H1 (cell line): ENCODE measurements around the gene KRAS. TPM values are rescaled to one million over a fixed set of nuclear protein-coding genes. Genes with fewer than 3 reads are reported as not detected.

Source experiments
- CTCF ChIA-PET: fragments of 300-600 bp; sonication (Branson Sonifier 250); formaldehyde crosslinking; loops from one replicate; lab custom pipeline; 2021; ENCODE audit not compliant: partially characterized antibody; lab: Charles Lee
- POLR2A ChIA-PET: fragments of 300-600 bp; sonication (Branson Sonifier 250); formaldehyde crosslinking; loops from one replicate; lab custom pipeline; 2021; ENCODE audit warnings: inconsistent platforms; ENCODE audit not compliant: partially characterized antibody; lab: Charles Lee
- DNase-seq, 2 experiments: peaks; one replicate each; pipeline versions ENCODE4 v3.0.0 to v3.0.0-alpha.2; 2010 to 2022; ENCODE audit warnings: low spot score in 2 of 2, low read depth in 1 of 2, mixed read lengths in 1 of 2
- FAIRE-seq: peaks from 2 replicates; lab custom pipeline; 2011; peaks lifted over from hg19 to GRCh38; lab: Jason Lieb, UNC
- H2AFZ ChIP-seq: 2 replicates; pipeline ENCODE4 v1.8.1; 2012; ENCODE audit warnings: low read length, inconsistent platforms
- H2AK5ac ChIP-seq: 2 replicates; pipeline ENCODE4 v1.6.1; 2013; ENCODE audit warnings: low read depth, low read length
- H2BK120ac ChIP-seq: replicated peaks from 2 replicates; pipeline ENCODE3; 2013; ENCODE audit warnings: low read depth, low read length, inconsistent platforms
- H2BK12ac ChIP-seq: 2 replicates; pipeline ENCODE4 v1.6.1; 2013; ENCODE audit warnings: low read depth, low read length
- H2BK15ac ChIP-seq: 2 replicates; pipeline ENCODE4 v1.6.1; 2013; ENCODE audit warnings: low read length
- H2BK20ac ChIP-seq: 2 replicates; pipeline ENCODE4 v1.6.1; 2013; ENCODE audit warnings: low read length
- H2BK5ac ChIP-seq: 2 replicates; pipeline ENCODE4 v1.6.1; 2013; ENCODE audit warnings: low read depth, low read length
- H3K14ac ChIP-seq: 2 replicates; pipeline ENCODE4 v1.6.1; 2013; ENCODE audit warnings: inconsistent platforms; ENCODE audit not compliant: insufficient read length
- H3K18ac ChIP-seq: 2 replicates; pipeline ENCODE4 v1.6.1; 2013; ENCODE audit warnings: low read length; ENCODE audit errors: extremely low read depth
- H3K23ac ChIP-seq: 2 replicates; pipeline ENCODE4 v1.6.1; 2013; ENCODE audit warnings: inconsistent platforms; ENCODE audit not compliant: insufficient read length
- H3K23me2 ChIP-seq: 2 replicates; pipeline ENCODE4 v1.6.1; 2013; ENCODE audit warnings: low read depth, low read length
- H3K27ac ChIP-seq: 2 replicates; pipeline ENCODE4 v1.6.1; 2011; ENCODE audit warnings: low read depth, low read length, inconsistent platforms
- H3K27me3 ChIP-seq, 4 experiments: replicated peaks in 1 of 4; 1 replicate in 1 of 4; 2 replicates in 3 of 4; pipeline versions ENCODE4 v1.6.1 to v1.8.1; 2011 to 2013; ENCODE audit warnings: low read length in 3 of 4, mild to moderate bottlenecking in 3 of 4, inconsistent platforms in 2 of 4, mixed read lengths in 2 of 4, moderate library complexity in 1 of 4; ENCODE audit not compliant: control insufficient read depth in 3 of 4, insufficient read depth in 3 of 4; ENCODE audit errors: extremely low read depth in 1 of 4
- H3K36me3 ChIP-seq, 4 experiments: 2 replicates each; pipeline versions ENCODE4 v1.6.1 to v1.8.1; 2011 to 2013; ENCODE audit warnings: mild to moderate bottlenecking in 4 of 4, low read length in 3 of 4, moderate library complexity in 2 of 4, control low read depth in 1 of 4, inconsistent platforms in 1 of 4; ENCODE audit not compliant: insufficient read depth in 4 of 4, control insufficient read depth in 2 of 4
- H3K4ac ChIP-seq: replicated peaks from 2 replicates; pipeline ENCODE3; 2013; ENCODE audit warnings: low read length, low read depth, mixed read lengths, inconsistent platforms; ENCODE audit not compliant: insufficient read length
- H3K4me1 ChIP-seq, 4 experiments: replicated peaks in 1 of 4; 1 replicate in 1 of 4; 2 replicates in 3 of 4; pipeline versions ENCODE4 v1.6.1 to v1.8.1; 2011 to 2013; ENCODE audit warnings: low read length in 3 of 4, inconsistent platforms in 2 of 4, mixed read lengths in 1 of 4; ENCODE audit not compliant: insufficient read depth in 4 of 4, control insufficient read depth in 3 of 4
- H3K4me2 ChIP-seq, 2 experiments: 2 replicates each; pipeline versions ENCODE4 v1.6.1 to v1.8.1; 2011 to 2013; ENCODE audit warnings: low read depth in 2 of 2, low read length in 2 of 2, control low read depth in 1 of 2, inconsistent platforms in 1 of 2, mild to moderate bottlenecking in 1 of 2; ENCODE audit not compliant: insufficient read depth in 1 of 2
- H3K4me3 ChIP-seq, 4 experiments: fragments of 200-600, 300-600 bp in 1 of 4; sonication (generic), shearing (Covaris generic), sonication (Bioruptor Twin) in 1 of 4; 2 replicates each; pipeline versions ENCODE4 v1.5.1 to v1.8.1; 2011 to 2016; ENCODE audit warnings: low read length in 4 of 4, low read depth in 3 of 4, control low read depth in 2 of 4, inconsistent platforms in 2 of 4, mild to moderate bottlenecking in 2 of 4, mixed read lengths in 1 of 4, moderate library complexity in 1 of 4; ENCODE audit not compliant: insufficient read depth in 2 of 4; ENCODE audit errors: extremely low read depth in 1 of 4
- H3K56ac ChIP-seq: replicated peaks from 2 replicates; pipeline ENCODE3; 2013; ENCODE audit warnings: low read depth, mild to moderate bottlenecking, mixed read lengths, low read length, inconsistent platforms; ENCODE audit not compliant: insufficient read length
- H3K79me1 ChIP-seq: 2 replicates; pipeline ENCODE4 v1.6.1; 2013; ENCODE audit warnings: low read depth, low read length, control low read depth
- H3K79me2 ChIP-seq, 2 experiments: 2 replicates each; pipeline versions ENCODE4 v1.6.1 to v1.8.1; 2012 to 2013; ENCODE audit warnings: low read length in 2 of 2, mild to moderate bottlenecking in 2 of 2, inconsistent platforms in 1 of 2; ENCODE audit not compliant: insufficient read depth in 2 of 2, control insufficient read depth in 1 of 2
- H3K9ac ChIP-seq, 4 experiments: replicated peaks in 1 of 4; 1 replicate in 1 of 4; 2 replicates in 3 of 4; pipeline versions ENCODE4 v1.6.1 to v1.8.1; 2011 to 2013; ENCODE audit warnings: low read depth in 3 of 4, low read length in 3 of 4, control low read depth in 2 of 4, mild to moderate bottlenecking in 2 of 4, moderate library complexity in 2 of 4, inconsistent platforms in 1 of 4; ENCODE audit errors: extremely low read depth in 1 of 4
- H3K9me3 ChIP-seq, 2 experiments: 2 replicates each; pipeline versions ENCODE4 v1.6.1 to v1.8.1; 2012 to 2013; ENCODE audit warnings: mild to moderate bottlenecking in 2 of 2, moderate library complexity in 2 of 2, control low read depth in 1 of 2, inconsistent platforms in 1 of 2, low read depth in 1 of 2, low read length in 1 of 2, mixed read lengths in 1 of 2; ENCODE audit not compliant: insufficient read depth in 2 of 2
- H4K20me1 ChIP-seq, 2 experiments: replicated peaks in 1 of 2; 2 replicates each; pipeline versions ENCODE3 to v1.8.1; 2011 to 2013; ENCODE audit warnings: inconsistent platforms in 2 of 2, low read length in 2 of 2, mild to moderate bottlenecking in 1 of 2; ENCODE audit not compliant: insufficient read depth in 2 of 2, control insufficient read depth in 1 of 2
- H4K5ac ChIP-seq: 2 replicates; pipeline ENCODE4 v1.6.1; 2013; ENCODE audit warnings: low read length, low read depth, mixed read lengths, inconsistent platforms; ENCODE audit not compliant: insufficient read length
- H4K8ac ChIP-seq: 2 replicates; pipeline ENCODE4 v1.8.0; 2013; ENCODE audit warnings: mild to moderate bottlenecking, moderate library complexity, low read length, inconsistent platforms; ENCODE audit not compliant: insufficient read depth; ENCODE audit errors: extremely low read depth
- H4K91ac ChIP-seq: replicated peaks from 2 replicates; pipeline ENCODE3; 2013; ENCODE audit warnings: low read length, mixed read lengths, inconsistent platforms; ENCODE audit not compliant: insufficient read length
- BCL11A ChIP-seq, 2 experiments: IDR thresholded peaks; one replicate each; pipeline ENCODE4 v1.6.1; 2011; ENCODE audit warnings: low read depth in 2 of 2, low read length in 2 of 2, mild to moderate bottlenecking in 2 of 2
- CEBPB ChIP-seq: IDR thresholded peaks from 2 replicates; pipeline ENCODE4 v1.6.1; 2012; ENCODE audit warnings: low read depth, low read length
- EZH2 ChIP-seq: fragments of 200-600 bp; sonication (generic); IDR thresholded peaks from 2 replicates; pipeline ENCODE4 v1.7.1; 2012; ENCODE audit warnings: low read depth, mild to moderate bottlenecking, moderate library complexity, low read length, inconsistent platforms; ENCODE audit not compliant: severe bottlenecking
- GABPA ChIP-seq: IDR thresholded peaks from 2 replicates; pipeline ENCODE4 v1.6.1; 2011; ENCODE audit warnings: mild to moderate bottlenecking, low read length, moderate library complexity, borderline replicate concordance; ENCODE audit not compliant: insufficient read depth
- POU5F1 ChIP-seq: IDR thresholded peaks from 2 replicates; pipeline ENCODE4 v1.6.1; 2011; ENCODE audit warnings: low read depth, mild to moderate bottlenecking, low read length, moderate library complexity
- RAD21 ChIP-seq, 2 experiments: IDR thresholded peaks in 1 of 2; conservative IDR thresholded peaks in 1 of 2; 2 replicates each; pipeline ENCODE4 v1.6.1; 2011; ENCODE audit warnings: low read depth in 2 of 2, low read length in 2 of 2, improper control_type of control experiment in 1 of 2, inconsistent platforms in 1 of 2, mild to moderate bottlenecking in 1 of 2, moderate library complexity in 1 of 2
- RBBP5 ChIP-seq: IDR thresholded peaks from 2 replicates; pipeline ENCODE4 v1.7.1; 2012; ENCODE audit warnings: low read depth, mild to moderate bottlenecking, inconsistent platforms, low read length, moderate library complexity, borderline replicate concordance
- RFX5 ChIP-seq: IDR thresholded peaks from 2 replicates; pipeline ENCODE4 v1.6.1; 2011; ENCODE audit warnings: low read depth, low read length, improper control_type of control experiment, borderline replicate concordance
- SIN3A ChIP-seq, 2 experiments: IDR thresholded peaks in 1 of 2; conservative IDR thresholded peaks in 1 of 2; 2 replicates each; pipeline ENCODE4 v1.6.1; 2011 to 2012; ENCODE audit warnings: low read length in 2 of 2, improper control_type of control experiment in 1 of 2, low read depth in 1 of 2, mild to moderate bottlenecking in 1 of 2
- SIRT6 ChIP-seq: IDR thresholded peaks from one replicate; pipeline ENCODE4 v1.7.1; 2012; ENCODE audit warnings: low read length, inconsistent platforms
- SIX5 ChIP-seq: IDR thresholded peaks from 2 replicates; pipeline ENCODE4 v1.6.1; 2011; ENCODE audit warnings: mild to moderate bottlenecking, low read depth, low read length
- SP1 ChIP-seq: IDR thresholded peaks from 2 replicates; pipeline ENCODE4 v1.6.1; 2011; ENCODE audit warnings: low read depth, low read length
- polyA plus RNA-seq, 7 experiments: library from polyadenylated mRNA; depleted of rRNA in 3 of 7; stranded (reverse) in 5 of 7; unstranded in 2 of 7; fragments of >200 nt in 5 of 7; fragments of 200-250 nt in 2 of 7; gene quantifications; 1 replicate in 5 of 7; 2 replicates in 1 of 7; 4 replicates in 1 of 7; pipeline versions ENCODE4 v1.2.1 to v1.2.3, GENCODE V29; 2011 to 2013; ENCODE audit warnings: missing spikeins in 2 of 7, mixed read lengths in 2 of 7
- total RNA-seq: library from RNA; stranded (reverse); fragmentation: NEBNext Ultra II Directional; extraction: Animal tissue kit (Norgen Biotek cat#: 25700); gene quantifications from 2 replicates; pipeline ENCODE4 v1.2.1, GENCODE V29; 2021
- TF ChIP-seq, protein P1 (sequence below), 3 experiments: IDR thresholded peaks; 1 replicate in 2 of 3; 2 replicates in 1 of 3; pipeline versions ENCODE4 v1.5.1 to v1.6.1; 2011; ENCODE audit warnings: low read length in 3 of 3, mild to moderate bottlenecking in 3 of 3, inconsistent platforms in 2 of 3, low read depth in 1 of 3, moderate library complexity in 1 of 3; ENCODE audit not compliant: insufficient read depth in 1 of 3; ENCODE audit errors: control extremely low read depth in 1 of 3

KRAS gene
- total and polyA plus RNA-seq, 2 of the 8 experiments (the other 6 are each of a cell fraction or from before 2014, with no cell fraction given) = 24.8 to 64.6 TPM

DNA sequence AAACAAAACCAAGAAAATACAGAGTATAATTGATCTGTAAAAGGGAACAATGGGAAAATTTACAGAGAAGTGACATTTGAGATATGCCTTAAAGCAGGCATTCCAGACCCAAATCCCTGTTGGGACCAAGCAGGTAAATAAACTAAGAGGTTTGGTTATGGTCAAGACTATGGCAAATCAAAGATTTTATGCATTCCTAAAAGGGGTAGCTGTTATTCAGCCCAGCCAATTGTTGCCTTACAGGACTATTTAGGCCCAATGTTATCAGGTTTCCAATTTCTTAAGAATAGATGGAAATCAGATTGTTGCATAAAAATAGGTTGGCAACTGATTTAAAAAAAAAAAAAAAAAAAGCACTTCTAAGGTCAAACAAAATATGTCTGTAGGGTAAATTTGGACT is 61.1 kb downstream of the KRAS start:
- Histone ChIP-seq H2BK5ac (no peak overlapping the region), H3K4ac (no peak overlapping the region), H2AFZ (no peak overlapping the region), H3K23ac (no peak overlapping the region), H4K20me1 (no peaks in the 10 kb centered on the region), H4K5ac (no peak overlapping the region), H3K9ac (no peak overlapping the region), H3K14ac (no peak overlapping the region)
- TF ChIP-seq RFX5 (no peak), EZH2 (no peak), CEBPB (no peak), GABPA (no peak), SIN3A (conservative IDR thresholded peaks at IDR 0.05 in 1 of 2, IDR thresholded peaks at IDR 0.05 in 1 of 2; ENCODE audit: low read depth in 1 of 2, low read length in 2 of 2) (no peak), RAD21 (IDR thresholded peaks at IDR 0.05 in 1 of 2, conservative IDR thresholded peaks at IDR 0.05 in 1 of 2; ENCODE audit: low read depth in 2 of 2, low read length in 2 of 2) (no peak), SP1 (no peak), SIRT6 (no peak), RBBP5 (no peak), BCL11A (IDR thresholded peaks at IDR 0.05; ENCODE audit: low read depth in 2 of 2, low read length in 2 of 2) (no peak), SIX5 (no peak), POU5F1 (no peak)
- TF ChIP-seq, protein P1, sequence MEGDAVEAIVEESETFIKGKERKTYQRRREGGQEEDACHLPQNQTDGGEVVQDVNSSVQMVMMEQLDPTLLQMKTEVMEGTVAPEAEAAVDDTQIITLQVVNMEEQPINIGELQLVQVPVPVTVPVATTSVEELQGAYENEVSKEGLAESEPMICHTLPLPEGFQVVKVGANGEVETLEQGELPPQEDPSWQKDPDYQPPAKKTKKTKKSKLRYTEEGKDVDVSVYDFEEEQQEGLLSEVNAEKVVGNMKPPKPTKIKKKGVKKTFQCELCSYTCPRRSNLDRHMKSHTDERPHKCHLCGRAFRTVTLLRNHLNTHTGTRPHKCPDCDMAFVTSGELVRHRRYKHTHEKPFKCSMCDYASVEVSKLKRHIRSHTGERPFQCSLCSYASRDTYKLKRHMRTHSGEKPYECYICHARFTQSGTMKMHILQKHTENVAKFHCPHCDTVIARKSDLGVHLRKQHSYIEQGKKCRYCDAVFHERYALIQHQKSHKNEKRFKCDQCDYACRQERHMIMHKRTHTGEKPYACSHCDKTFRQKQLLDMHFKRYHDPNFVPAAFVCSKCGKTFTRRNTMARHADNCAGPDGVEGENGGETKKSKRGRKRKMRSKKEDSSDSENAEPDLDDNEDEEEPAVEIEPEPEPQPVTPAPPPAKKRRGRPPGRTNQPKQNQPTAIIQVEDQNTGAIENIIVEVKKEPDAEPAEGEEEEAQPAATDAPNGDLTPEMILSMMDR (IDR thresholded peaks at IDR 0.05; ENCODE audit: control extremely low read depth in 1 of 3, insufficient read depth in 1 of 3, low read depth in 1 of 3, low read length in 3 of 3) = no peak
- TF ChIP-seq, all 59 proteins: peak for 0
- DNase-seq (no peak), FAIRE-seq (no peak)
- H4K91ac ChIP-seq = no peak overlapping the region
- no peak overlapping the region for H4K8ac ChIP-seq
- no peaks in the 10 kb centered on the region for H3K9me3 ChIP-seq
- no peaks in the 10 kb centered on the region for H3K79me1 ChIP-seq
- no peak overlapping the region for H2BK20ac ChIP-seq
- no peaks in the 10 kb centered on the region for H3K4me1 ChIP-seq
- no peaks in the 10 kb centered on the region for H3K36me3 ChIP-seq
- H3K27ac ChIP-seq = no peak overlapping the region
- no peak overlapping the region for H2AK5ac ChIP-seq
- no peaks in the 10 kb centered on the region for H3K27me3 ChIP-seq
- no peak overlapping the region for H3K56ac ChIP-seq
- no peaks in the 10 kb centered on the region for H3K79me2 ChIP-seq
- H2BK15ac ChIP-seq = no peak overlapping the region
- no peak overlapping the region for H3K4me3 ChIP-seq
- no peak overlapping the region for H3K4me2 ChIP-seq
- no peak overlapping the region for H2BK120ac ChIP-seq
- POLR2A ChIA-PET = interaction anchor here (0.8 kb wide), 1 partner anchor 9 kb away, joined by 3 read pairs; no protein-coding TSS in a partner anchor
- no peak overlapping the region for H2BK12ac ChIP-seq
- no peak overlapping the region for H3K18ac ChIP-seq
- CTCF ChIA-PET = no interaction called here
- no peaks in the 10 kb centered on the region for H3K23me2 ChIP-seq
